PFSK-1 (cell line): Measurements from ENCODE around the gene B9D2.

Experiments
- FOXP2 ChIP-seq: optimal IDR thresholded peaks from 2 replicates; pipeline ENCODE3; 2011; ENCODE audit warnings: borderline replicate concordance, control low read depth, inconsistent platforms; ENCODE audit not compliant: insufficient read depth; ENCODE audit errors: extremely low read length, extremely low read depth
- POLR2AphosphoS5 ChIP-seq: IDR thresholded peaks from 2 replicates; pipeline ENCODE4 v1.6.1; 2012; ENCODE audit warnings: low read depth, mild to moderate bottlenecking, control low read depth, low read length, moderate library complexity
- REST ChIP-seq, 2 experiments: IDR thresholded peaks; 2 replicates each; pipeline versions ENCODE4 v1.6.1 to v1.8.0; 2011 to 2012; ENCODE audit warnings: low read depth in 2 of 2, low read length in 2 of 2, control low read depth in 1 of 2, inconsistent platforms in 1 of 2, mild to moderate bottlenecking in 1 of 2, moderate library complexity in 1 of 2; ENCODE audit not compliant: insufficient read depth in 1 of 2
- SIN3A ChIP-seq: IDR thresholded peaks from 2 replicates; pipeline ENCODE4 v1.6.1; 2012; ENCODE audit warnings: mild to moderate bottlenecking, low read length, moderate library complexity, borderline replicate concordance; ENCODE audit not compliant: insufficient read depth
- TAF1 ChIP-seq: IDR thresholded peaks from 2 replicates; pipeline ENCODE4 v1.6.1; 2012; ENCODE audit warnings: low read length, control low read depth, borderline replicate concordance; ENCODE audit not compliant: insufficient read depth

The B9D2 gene

DNA sequence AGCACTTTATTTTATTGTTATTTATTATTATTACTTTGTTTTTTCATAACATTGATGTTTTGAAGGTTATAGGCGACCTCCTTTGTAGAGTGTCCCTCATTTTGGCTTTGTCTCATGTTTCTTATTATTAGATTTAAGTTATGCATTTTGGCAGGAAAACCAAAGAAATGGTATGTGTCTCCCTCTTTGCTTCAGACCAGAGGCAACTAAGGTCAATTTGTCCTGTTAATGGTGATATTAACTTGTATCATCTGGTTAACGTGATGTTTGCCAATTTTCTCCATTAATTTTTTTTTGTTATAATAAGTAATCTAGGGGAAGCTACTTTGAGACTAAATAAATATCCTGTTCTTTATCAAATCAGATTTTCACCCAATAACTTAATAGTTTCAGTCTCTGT lies 8.6 kb upstream of the B9D2 start:
- no peak for TF ChIP-seq POLR2AphosphoS5
- TF ChIP-seq FOXP2, result no peak
- no peak for TF ChIP-seq REST (IDR thresholded peaks at IDR 0.05; ENCODE audit: insufficient read depth in 1 of 2, low read depth in 2 of 2, low read length in 2 of 2)
- no peak for TF ChIP-seq SIN3A
- no peak for TF ChIP-seq TAF1

DNA sequence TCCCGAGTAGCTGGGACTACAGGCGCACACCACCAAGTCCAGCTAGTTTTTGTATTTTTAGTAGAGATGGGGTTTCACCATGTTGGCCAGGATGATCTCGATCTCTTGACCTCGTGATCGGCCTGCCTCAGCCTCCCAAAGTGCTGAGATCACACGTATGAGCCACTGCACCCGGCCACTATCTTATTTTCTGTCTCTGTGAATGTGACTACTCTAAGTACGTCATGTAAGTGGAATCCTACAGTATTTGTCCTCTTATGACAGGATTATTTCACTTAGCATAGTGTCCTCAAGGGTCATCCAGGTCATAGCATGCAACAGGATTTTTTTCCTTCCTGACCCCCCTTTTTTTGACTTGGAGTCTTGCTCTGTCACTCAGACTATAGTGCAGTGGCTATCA lies 7.6 kb upstream of the B9D2 start:
- TF ChIP-seq SIN3A (no peak), POLR2AphosphoS5 (no peak)

DNA sequence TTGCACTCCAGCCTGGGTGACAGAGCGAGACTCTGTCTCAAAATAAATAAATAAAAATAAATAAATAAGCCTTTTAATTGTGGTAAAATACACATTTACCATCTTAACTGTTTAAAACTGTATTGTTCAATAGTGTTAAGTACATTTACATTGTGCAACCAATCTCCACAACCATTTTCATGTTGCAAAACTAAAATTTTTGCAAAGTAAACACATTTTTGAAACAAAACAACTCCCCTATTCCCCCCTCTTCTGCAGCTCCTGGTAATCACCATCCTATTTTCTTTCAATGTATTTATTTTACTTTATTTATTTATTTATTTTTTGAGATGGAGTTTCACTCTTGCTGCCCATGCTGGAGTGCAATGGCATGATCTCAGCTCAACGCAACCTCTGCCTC lies 5.8 kb upstream of the B9D2 start:
- no peak for TF ChIP-seq POLR2AphosphoS5
- TF ChIP-seq FOXP2, result no peak

DNA sequence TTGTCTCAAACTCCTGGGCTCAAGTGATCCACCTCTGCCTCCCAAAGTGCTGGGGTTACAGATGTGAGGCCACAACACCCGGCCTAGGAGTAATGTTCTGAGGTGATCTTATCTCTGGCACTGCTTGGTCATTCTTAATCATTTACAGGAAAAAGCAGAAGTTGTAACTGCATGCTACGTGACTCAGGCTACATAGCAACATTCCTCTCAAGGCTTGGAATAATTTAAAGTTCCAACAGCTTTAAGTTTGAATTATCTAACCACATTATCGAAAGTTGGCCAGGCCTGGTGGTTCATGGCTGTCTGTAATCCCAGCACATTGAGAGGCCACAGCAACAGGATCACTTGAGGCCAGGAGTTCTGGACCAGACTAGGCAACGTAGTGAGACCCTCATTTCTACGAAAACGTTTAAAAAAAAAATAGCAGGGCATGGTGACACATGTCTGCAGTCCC lies 3.9 kb upstream of the B9D2 start:
- TF ChIP-seq TAF1 (no peak), SIN3A (no peak), REST (IDR thresholded peaks at IDR 0.05; ENCODE audit: insufficient read depth in 1 of 2, low read depth in 2 of 2, low read length in 2 of 2) (no peak), POLR2AphosphoS5 (no peak), FOXP2 (no peak)

DNA sequence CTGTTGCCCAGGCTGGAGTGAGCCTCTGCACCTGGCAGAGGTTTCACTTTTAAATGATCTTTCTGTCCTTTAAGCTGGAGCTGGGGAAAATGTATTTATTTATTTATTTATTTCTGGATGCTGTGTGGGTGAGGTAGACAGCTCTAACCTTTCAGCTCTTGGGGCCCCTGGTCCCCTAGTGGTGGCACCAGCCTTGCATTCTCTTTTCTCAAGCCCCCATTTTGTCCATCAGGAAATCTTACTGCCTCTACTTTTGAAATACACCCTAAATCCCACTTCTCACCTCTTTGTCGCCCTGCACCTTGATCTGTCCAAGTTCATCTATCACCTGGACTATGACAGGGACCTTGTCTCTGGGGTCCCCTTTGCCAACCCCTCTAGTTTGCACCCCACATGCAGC lies 2.1 kb upstream of the B9D2 start:
- no peak for TF ChIP-seq POLR2AphosphoS5
- no peak for TF ChIP-seq REST (IDR thresholded peaks at IDR 0.05; ENCODE audit: insufficient read depth in 1 of 2, low read depth in 2 of 2, low read length in 2 of 2)
- TF ChIP-seq FOXP2, result no peak
- TF ChIP-seq TAF1, result no peak

GRCh38 chr19:41364524-41365391 lies 809 bp upstream of the B9D2 start:
- TF ChIP-seq POLR2AphosphoS5 (no peak), TAF1 (no peak), SIN3A (no peak), FOXP2 (no peak), REST (IDR thresholded peaks at IDR 0.05; ENCODE audit: insufficient read depth in 1 of 2, low read depth in 2 of 2, low read length in 2 of 2) (no peak)
